ENCODE results near the gene PLAAT2.
"Not testable (repeated sequence)": the region's sequence is repeated elsewhere in the genome, so short reads cannot be mapped to it uniquely, and the experiment has no call there.

PLAAT2 gene

DNA sequence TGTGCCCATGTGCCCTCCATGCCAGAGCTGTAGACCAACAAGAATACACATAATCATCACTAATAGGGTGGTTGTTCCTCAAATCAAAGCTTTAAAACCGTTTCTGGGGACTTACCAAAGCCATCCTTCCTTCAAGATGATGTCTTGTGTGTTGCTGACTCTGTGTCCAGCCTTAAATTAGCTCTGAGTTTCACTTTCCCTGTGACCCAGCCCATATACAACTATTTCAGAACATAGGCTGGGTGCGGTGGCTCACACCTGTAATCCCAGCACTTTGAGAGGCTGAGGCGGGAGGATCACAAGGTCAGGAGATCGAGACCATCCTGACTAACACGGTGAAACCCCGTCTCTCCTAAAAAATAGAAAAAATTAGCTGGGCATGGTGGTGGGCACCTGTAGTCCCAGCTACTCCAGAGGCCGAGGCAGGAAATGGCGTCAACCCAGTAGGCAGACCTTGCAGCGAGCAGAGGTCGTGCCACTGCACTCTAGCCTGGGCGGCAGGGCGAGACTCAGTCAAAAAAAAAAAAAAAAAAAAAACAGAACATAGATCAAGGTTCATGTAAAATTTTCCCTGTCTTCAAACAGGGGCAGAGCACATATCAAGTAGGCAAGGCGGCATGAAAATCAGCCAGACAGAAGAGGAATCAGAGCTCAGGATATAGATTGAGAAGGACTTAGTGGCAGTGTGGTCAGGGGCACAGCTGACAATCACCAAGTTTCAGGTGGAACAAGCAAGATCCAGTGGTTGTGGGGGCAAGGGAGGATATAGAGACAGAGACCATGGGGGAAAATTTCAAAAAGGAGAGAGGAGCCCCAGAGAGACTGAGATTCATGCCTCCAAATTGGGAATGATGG lies at the start of gene PLAAT2:
Gene PLAAT2, minus strand, starts transcription at position 179 of the 855 bp plus-strand sequence. Its CDS starts 55 bp downstream, at position 124.
- DNase-seq = no peak

DNA sequence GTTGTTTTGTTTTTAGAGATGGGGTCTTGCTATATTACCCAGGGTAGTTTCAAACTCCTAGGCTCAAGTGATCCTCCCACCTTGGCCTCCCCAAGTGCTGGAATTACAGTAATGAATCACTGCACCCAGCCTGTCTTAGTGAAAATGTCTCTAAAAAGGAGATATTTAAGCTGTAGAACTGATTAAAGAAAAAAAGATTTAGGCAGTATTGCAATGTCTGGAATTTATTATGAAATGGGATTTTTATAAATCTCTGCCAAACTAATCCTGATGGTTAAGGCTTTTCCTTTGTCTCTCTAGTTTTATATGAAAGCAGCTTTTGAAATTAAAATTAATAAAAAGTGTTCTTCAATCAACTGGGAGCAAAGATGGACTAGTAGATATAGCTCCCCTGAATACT lies 49.0 kb upstream of the PLAAT2 start:
- no peak for DNase-seq

DNA sequence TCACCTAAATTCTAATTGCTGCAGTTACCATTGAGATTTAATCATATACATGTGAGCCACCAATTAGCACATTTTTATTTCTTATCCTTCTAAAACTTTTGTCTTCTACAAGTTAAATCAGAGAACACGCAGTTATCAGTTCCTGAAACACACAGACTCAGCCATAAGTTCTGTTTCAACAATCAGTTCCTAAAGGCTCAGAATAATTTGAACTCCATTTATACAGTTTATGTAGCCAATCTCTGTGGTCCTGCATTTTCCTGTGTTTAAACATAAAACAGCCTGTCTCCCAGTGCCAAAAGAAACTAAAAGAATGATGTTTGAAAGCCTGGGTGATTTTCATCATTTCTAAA lies 48.2 kb upstream of the PLAAT2 start:
- peak; percentile 19 for DNase-seq

DNA sequence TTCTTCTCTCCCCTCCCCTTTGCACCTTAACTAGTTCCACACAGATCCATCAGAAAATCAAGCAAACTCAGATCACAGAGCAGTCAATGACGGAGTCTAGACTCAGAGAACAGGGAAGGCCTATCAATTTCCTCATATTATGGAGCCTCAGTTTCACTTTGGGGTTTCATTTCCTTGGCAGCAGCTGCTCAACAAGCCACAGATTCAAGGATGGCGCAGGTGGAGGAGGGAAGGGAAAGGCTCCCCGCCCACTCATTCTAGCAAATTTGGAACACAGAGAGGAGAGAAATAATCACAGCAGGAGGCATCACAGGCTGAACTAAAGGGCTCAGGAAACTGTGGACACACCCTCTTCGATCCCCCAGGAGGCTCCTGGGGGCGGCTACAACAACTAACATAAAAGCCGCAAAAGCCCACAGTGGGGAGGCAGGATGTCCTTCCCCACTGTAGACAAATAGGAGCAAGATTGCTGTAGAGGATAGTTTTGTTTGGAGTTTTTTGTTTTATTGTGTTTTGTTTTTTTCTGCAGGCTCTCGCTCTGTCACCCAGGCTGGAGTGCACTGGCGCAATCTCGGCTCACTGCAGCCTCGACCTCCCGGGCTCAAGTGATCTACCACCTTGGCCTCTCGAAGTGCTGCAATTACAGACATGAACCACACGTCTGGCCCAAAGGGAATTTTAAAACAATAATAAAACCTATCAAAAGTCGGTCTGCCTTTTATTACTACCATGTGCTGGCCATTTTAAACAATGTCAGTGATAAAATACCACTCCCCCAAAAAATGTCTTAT lies 47.6 kb upstream of the PLAAT2 start:
- no peak for DNase-seq

DNA sequence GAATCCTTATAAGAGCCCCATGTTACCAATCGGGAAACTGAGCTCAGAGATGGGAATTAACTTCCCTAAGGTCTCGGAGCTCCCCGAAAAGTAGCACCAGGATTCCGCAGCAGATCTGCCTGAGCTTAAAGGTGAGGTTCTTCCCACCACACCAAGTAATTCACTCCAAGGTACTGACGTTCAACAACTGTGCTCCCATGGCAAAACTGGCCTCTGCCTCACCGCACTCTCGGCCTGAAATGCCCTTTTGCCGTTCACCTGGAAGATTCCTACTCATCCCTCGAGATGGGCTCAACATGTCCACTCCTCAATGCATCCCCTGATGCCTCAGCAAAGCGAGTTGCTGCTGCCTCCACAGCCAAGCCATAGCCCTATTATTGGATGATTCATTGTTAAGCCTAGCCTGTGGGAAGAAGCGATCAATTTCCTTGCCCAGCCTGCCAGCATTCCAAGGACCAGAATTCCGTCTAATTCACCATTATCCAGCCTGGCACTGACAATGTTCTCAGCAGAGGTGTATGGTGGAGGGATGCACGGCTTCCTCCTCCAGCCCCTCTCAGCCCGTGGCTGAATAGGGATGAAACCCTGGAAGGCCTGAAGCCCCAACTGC lies 46.9 kb upstream of the PLAAT2 start:
- DNase-seq = no peak

DNA sequence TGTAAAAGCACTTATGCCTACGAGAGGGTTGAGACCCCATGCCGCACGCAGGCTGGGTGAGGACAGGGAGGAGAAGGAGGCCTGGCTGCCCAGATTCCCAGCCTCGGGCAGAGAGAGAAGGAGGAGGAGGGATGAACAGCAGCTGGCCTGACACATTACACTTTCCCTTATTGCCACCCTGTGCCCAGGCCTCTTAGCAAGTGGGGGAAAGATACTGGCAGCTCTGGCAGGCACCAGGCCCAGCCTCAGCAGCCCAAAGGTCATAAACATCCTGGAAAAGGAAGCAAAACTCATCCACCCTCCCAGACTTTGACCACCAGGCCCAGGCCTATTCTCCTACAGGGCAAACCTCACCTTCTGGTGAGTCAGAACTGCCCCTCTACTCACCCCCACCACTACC lies 46.4 kb upstream of the PLAAT2 start:
- no peak for DNase-seq

DNA sequence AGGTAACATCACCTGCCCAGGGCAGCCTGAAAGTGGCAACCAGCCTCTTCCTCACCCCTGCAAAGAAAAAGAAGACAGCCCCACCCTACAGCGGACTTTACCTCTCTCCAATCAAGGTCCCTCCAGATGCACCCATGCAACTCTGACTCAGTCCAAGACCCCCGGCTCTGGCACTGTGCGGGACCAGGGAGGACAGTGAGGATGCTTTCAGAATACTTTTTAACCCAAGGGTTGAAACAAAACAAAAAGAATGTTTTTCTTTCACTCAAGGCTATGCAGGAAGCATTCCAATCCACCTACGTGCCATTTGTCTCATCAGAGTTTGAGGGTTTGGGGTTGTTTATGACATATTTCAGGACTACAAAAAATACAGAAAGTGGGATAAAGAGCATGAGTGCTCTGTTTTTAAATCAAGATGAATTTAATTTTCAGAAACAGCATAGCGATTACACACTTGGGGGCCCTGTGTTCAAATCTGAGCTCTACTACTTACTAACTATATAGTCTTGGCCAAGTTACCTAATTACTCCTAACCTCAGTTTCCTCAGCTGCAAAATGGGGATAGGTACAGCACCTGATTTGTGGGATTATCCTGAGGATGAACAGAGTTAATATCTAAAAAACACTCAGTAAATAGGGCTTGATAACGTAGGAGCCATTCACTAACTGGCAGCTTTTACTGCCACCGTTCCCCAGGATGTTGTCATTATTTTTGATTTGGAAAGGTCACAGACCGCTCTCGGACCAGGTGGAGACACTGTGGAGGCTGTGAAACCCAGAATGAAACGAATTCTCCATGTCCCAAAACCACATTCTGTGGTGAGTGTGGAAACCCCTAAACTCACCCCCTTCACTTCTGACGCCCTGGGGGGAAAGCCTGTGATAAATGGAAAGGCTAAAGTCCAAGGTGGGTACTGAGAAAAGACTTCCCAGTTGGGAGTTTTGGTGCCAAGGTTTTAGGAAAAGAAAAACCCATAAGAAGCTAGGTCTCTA lies 45.5 kb upstream of the PLAAT2 start:
- no peak for DNase-seq

DNA sequence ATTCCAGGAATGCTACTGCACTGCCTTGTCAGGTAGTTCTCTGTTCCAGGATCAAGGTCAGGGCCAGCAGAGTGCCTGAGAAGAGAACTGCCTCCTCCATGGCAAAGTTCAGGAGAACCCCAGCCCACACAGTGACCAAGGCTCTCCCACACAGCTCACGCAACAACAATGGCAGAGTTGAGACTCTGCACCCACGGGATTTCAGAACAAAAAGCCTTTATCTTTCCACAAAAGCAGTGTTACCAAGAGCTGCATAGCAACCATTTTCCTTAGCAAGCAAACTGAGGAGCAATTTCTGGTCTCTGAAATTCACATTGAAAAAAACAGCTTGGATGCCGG lies 40.0 kb upstream of the PLAAT2 start:
- DNase-seq = no peak

DNA sequence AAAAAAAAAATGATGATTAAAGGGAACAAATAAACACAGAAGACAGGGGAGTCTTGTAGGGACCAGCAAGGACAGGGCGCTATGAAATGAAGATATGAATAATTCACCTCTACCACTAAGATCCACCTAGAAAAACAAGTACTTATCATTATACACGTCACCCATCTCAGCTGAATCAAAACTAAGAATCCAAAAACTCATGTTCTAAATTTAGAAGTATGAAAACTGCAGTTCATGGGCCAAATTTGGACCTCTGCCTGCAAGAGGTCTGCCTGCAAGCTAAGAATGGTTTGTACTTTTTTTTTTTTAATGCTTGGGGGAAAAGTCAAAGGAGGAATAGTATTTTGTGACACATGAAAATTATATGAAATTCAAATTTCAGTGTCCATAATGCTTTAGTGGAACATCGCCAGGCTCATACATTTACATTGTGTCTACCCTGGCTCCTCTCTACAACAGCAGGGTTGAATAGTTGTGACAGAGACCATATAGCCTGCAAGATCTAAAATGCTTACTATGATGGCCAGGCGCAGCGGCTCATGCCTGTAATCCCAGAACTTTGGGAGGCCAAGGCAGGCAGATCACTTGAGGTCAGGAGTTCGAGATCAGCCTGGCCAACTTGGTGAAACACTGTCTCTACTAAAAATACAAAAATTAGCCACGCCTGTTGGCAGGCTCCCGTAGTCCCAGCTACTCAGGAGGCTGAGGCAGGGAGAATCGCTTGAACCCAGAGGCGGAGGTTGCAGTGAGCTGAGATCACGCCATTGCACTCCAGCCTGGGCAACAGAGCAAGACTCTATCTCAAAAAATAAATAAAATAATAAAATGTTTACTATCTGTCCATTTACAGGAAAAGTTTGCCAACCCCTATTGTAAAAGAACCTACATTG lies 39.4 kb upstream of the PLAAT2 start:
- not testable (repeated sequence) for DNase-seq

DNA sequence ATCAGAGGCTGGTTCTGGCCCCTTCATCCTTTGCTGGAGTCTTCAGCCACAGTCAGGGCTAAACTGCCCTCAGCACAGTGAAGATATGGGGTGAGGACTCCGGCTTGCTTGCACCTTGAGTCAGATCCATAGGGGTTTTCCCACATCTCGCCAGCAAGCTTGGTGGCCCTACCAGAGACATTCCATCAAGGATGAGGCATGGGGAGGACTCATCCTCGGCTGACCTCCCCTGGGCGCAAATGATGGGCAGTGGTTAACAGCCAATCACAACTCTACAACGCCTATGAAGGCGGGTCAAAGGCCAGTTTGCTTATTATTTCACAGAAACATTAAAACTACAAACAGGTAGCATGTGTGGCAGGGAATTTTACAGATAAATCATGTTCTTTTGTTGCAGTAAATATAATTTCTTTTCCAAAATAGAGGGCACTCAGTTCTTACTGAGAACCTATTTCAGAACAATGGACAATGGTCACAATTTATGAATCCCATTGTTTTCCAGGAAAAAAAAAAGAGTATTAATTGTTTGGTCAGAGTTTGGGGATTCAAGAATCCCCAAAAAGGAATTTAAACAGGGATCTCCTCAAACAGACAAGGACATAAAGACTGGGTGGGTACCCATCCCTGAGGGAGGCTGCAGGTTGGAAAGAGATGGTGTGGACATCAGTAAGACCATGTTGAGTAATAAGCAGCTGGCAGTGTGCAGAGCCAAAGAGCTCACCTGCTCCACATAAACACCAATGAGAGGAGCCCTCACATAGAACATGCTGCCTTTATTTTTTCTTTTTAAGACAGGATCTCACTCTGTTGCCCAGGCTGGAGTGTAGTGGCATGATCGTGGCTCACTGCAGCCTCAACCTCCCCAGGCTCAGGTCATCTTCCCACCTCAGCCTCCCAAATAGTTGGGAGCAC lies 36.3 kb upstream of the PLAAT2 start:
- no peak for DNase-seq

DNA sequence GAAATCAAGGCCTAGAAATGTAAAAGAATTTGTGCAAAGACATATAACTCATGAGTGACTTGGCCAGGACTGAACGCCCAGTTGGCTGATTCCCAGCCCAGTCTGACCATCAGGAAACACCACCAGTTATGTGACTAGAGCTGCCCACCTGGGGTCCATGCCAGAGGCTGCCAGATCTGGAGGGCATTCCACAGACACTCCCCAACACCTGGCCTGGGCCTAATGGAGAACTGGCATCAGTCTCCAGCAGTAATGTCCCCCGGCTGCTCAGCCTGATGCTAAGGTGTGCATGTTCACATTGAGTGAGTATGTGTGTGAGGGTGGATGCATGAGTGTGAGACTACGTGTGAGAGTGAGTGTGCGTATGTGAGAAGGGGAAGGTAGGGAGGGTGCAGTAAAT lies 35.4 kb upstream of the PLAAT2 start:
- no peak for DNase-seq

DNA sequence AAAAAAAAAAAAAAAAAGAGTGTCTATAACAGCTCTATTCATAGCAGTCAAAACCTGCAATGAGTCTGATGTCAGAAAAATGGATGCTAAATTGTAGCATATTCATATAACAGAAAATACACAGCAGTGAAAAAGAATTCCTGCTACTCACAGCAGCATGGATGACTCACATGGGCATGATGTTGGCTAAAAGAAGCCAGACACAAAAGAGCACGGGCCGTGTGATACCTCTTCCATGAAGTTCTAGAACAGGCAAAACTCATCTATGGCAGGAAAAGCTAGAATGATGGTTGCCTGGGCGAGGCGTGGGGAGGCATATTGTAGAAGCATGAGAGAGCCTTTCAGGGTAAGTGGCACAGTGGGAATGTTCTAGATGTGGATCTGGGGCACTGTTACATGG lies 32.1 kb upstream of the PLAAT2 start:
- no peak for DNase-seq

DNA sequence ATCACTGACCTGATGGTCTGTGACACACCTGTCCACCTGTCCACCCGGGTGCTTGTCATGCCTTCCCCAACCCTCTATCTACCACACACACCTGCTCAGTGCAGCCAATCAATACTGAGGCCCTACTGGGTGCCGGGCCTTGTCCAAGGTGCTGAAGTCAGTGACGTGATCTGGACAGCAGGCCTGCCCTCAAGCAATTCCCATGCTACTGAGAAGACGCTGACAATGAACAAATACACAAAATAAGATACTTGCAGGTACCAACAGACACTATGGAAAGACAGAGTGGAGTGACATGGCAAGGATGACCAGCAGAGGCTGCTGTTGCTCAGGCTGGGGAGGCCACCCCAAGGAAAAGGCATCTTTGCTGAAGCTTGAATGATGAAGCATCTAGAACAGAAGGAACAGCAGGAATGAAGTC lies 29.8 kb upstream of the PLAAT2 start:
- peak; percentile 52 for DNase-seq

DNA sequence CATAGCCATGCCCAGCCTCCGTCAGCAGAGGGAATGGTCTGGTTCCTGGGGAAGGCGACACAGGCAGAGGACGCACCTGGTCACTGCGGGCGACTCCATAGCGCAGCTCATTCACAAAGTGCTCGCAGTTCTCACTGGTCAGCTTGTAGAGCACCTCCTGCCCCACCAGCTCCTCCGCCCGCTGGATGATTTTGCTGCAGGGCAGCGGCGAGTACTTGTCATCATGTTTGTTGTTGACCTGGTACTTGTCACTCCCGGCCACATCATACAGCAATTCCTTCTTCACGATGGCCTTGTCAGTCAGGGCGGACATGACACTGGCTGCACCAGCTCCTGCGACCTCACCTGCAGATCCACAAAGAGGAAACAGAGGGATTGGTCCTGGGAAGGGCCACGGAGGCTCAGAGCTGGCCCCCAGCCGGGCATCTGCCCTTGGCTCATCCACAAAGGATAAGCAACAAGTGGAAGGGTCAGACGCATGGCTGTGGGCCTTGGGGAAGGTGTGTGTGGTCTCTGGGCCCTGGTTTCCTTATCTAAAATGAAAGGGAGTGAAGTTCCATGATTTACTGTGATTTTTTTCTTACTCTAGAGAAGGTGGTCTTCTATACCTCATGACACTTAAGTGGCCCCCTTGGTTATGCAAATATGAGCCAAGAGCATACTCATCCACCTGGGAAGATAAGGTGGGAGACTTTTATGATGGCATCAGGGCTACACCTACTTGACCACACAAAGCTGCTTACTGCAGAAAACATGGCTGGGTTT lies 27.0 kb upstream of the PLAAT2 start:
- DNase-seq = no peak

DNA sequence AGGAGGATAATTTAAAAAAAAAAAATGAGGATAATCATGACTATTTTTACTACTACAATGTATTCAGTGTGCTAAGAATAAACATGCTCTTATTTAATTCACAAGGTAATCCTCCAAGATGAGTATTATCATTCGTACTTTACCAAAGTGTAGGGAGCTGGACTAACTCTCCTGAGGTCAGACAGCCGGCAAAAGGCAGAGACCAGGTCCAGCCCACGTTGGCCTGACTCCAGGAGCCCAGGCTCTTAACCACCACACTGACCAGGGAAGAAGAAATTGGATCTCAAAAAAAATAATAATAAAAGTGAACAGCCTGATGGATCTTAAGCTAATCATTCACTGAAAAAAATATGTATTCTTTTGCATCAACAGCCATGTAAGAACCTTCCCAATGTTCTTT lies 25.8 kb upstream of the PLAAT2 start:
- DNase-seq = no peak

DNA sequence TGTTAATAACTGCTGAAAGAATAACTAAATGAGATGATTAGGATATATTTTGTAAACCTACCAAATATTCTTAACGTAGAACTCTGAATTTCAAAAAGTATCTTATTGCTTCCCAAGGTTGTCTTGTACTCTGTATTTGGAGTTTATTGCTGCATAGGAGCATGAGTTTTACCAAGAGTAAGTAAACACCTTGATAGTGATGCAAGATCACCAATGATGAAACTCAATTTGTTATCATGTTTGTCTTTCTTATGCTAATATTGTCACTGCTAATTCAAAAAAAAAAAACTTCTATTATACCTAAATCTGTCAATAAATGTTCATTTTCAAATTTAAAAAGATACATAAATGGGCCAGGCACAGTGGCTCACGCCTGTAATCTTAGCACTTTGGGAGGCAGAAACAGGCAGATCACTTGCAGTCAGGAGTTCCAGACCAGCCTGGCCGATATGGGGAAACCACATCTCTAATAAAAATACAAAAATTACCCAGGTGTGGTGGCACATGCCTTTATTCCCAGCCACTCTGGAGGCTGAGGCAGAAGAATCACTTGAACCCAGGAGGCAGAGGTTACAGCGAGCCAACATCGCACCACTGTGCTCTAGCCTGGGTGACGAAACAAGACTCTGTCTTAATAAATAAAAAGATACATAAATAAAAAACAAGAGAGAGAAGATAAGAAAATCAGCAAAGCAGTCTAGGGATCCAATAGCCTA lies 23.4 kb upstream of the PLAAT2 start:
- DNase-seq = no peak

DNA sequence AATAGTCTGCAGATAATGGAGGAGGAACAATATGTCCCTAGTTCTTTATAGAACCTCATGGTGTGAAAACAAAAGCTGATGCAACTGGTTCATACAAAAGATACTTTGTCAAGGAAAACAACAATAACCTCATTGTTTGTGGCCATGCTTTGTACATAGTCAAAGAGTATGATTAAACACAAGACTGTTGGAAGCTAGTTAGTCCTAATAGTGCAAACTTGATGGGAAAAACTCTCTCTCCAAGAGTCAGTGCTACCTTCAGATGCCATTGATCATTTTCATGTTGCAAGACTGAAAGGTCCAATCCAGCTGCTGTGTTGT lies 20.1 kb upstream of the PLAAT2 start:
- no peak for DNase-seq

DNA sequence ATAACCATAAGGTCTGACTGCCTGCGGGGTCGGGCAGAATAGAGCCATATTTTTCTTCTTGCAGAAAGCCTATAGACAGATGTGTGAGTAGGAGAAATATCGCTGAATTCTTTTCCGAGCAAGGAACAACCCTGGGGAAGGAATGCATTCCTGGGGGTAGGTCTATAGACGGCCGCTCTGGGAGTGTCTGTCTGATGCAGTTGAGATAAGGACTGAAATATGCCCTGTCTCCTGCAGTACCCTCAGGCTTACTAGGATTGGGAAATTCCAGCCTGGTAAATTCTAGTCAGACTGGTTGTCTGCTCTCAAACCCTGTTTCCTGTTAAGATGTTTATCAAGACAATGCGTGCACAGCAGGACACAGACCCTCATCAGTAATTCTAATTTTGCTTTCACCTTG lies 18.0 kb upstream of the PLAAT2 start:
- not testable (repeated sequence) for DNase-seq

DNA sequence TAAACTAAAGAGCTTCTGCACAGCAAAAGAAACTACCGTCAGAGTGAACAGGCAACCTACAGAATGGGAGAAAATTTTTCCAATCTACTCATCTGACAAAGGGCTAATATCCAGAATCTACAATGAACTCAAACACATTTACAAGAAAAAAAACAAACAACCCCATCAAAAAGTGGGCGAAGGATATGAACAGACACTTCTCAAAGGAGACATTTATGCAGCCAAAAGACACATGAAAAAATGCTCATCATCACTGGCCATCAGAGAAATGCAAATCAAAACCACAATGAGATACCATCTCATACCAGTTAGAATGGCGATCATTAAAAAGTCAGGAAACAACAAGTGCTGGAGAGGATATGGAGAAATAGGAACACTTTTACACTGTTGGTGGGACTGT lies 15.7 kb upstream of the PLAAT2 start:
- DNase-seq = not testable (repeated sequence)

Data from hematopoietic multipotent progenitor cell treated with erythropoietin and hydrocortisone succinate and interleukin-3 and kit ligand, for 4 days (in vitro differentiated cells).